Panc1 (cell line): ENCODE measurements around the gene RAD21L1. TPM values are rescaled to one million over a fixed set of nuclear protein-coding genes. Genes with fewer than 3 reads are reported as not detected.

Experiments
- ATAC-seq: fragments of 200-7000 bp; cut with Tn5 transposase; 2 replicates; pipeline ENCODE4 v1.9.1; 2020; ENCODE audit warnings: mild to moderate bottlenecking, moderate library complexity
- BruUV-seq: library from RNA; stranded (reverse); fragments of 400-500 nt; replicated peaks from 2 replicates; lab custom pipeline; 2021; lab: Mats Ljungman, UMichigan
- CTCF ChIA-PET: fragments of 300-600 bp; sonication (Branson Sonifier 250); formaldehyde crosslinking; loops from one replicate; lab custom pipeline; 2022; ENCODE audit warnings: antibody characterized with exemption; lab: Charles Lee
- POLR2A ChIA-PET: fragments of 300-600 bp; sonication (Branson Sonifier 250); formaldehyde crosslinking; loops from one replicate; lab custom pipeline; 2022; ENCODE audit warnings: antibody characterized with exemption; lab: Charles Lee
- DNase-seq: peaks from one replicate; pipeline ENCODE4 v3.0.0-alpha.2; 2010; ENCODE audit warnings: low read depth, low spot score
- H3K27ac ChIP-seq: 2 replicates; pipeline ENCODE4 v1.5.1; 2011; ENCODE audit warnings: mild to moderate bottlenecking, low read length, inconsistent platforms
- H3K27me3 ChIP-seq: fragments of 200-500 bp; sonication (Bioruptor generic); 2 replicates; pipeline ENCODE4 v1.6.0; 2014; ENCODE audit warnings: low read length, inconsistent platforms; ENCODE audit not compliant: control insufficient read depth, insufficient read depth
- H3K36me3 ChIP-seq: fragments of 200-500 bp; sonication (Bioruptor generic); 2 replicates; pipeline ENCODE4 v1.5.1; 2014; ENCODE audit warnings: inconsistent platforms, mild to moderate bottlenecking, low read length, moderate library complexity; ENCODE audit not compliant: control insufficient read depth, insufficient read depth
- H3K4me1 ChIP-seq: 2 replicates; pipeline ENCODE4 v1.5.1; 2011; ENCODE audit warnings: inconsistent platforms, mild to moderate bottlenecking, low read length, moderate library complexity; ENCODE audit not compliant: control insufficient read depth, insufficient read depth
- H3K4me3 ChIP-seq, 2 experiments: 2 replicates each; pipeline ENCODE4 v1.5.1; 2011 to 2012; ENCODE audit warnings: low read depth in 2 of 2, low read length in 2 of 2, mild to moderate bottlenecking in 2 of 2, inconsistent platforms in 1 of 2, moderate library complexity in 1 of 2
- H3K9me3 ChIP-seq: fragments of 200-500 bp; sonication (Bioruptor generic); 2 replicates; pipeline ENCODE4 v1.5.1; 2014; ENCODE audit warnings: low read depth, mild to moderate bottlenecking, inconsistent platforms, low read length, moderate library complexity; ENCODE audit not compliant: control insufficient read depth, insufficient read depth
- CTCF ChIP-seq: fragments of 450-650 bp; IDR thresholded peaks from 2 replicates; pipeline ENCODE4 v1.5.1; 2017; ENCODE audit warnings: mild to moderate bottlenecking
- POLR2AphosphoS5 ChIP-seq: IDR thresholded peaks from 2 replicates; pipeline ENCODE4 v1.6.1; 2012; ENCODE audit warnings: mild to moderate bottlenecking, low read depth, low read length, moderate library complexity
- SIN3A ChIP-seq: IDR thresholded peaks from 2 replicates; pipeline ENCODE4 v1.6.1; 2012; ENCODE audit warnings: low read depth, mild to moderate bottlenecking, low read length, moderate library complexity, borderline replicate concordance; ENCODE audit not compliant: insufficient read depth
- TCF7L2 ChIP-seq: IDR thresholded peaks from 2 replicates; pipeline ENCODE4 v1.6.1; 2011; ENCODE audit warnings: mild to moderate bottlenecking, low read depth, low read length, inconsistent platforms
- in situ Hi-C: cut with HindIII; loops from 2 replicates; pipeline ENCODE4 v1.10.0; 2016; ENCODE audit warnings: low sequenced_read_pairs, low pct_unique_long_range_greater_than_20kb
- intact Hi-C: fragments of 100-400 bp; cut with micrococcal nuclease; formaldehyde crosslinking; loops from one replicate; pipeline ENCODE4 v1.10.0; 2022; ENCODE audit not compliant: unreplicated experiment
- total RNA-seq: library from RNA; stranded (reverse); gene quantifications from one replicate; pipeline ENCODE4 v1.2.1, GENCODE V29; 2021; ENCODE audit not compliant: unreplicated experiment
- TF ChIP-seq, protein P1 (sequence below), 2 experiments: IDR thresholded peaks; 2 replicates each; pipeline ENCODE4 v1.6.1; 2011 to 2012; ENCODE audit warnings: low read depth in 2 of 2, control low read depth in 1 of 2, low read length in 1 of 2, mild to moderate bottlenecking in 1 of 2, moderate library complexity in 1 of 2; ENCODE audit not compliant: insufficient read depth in 1 of 2

Gene RAD21L1
- total RNA-seq, 1 experiment from 2014 or later: 1.0 TPM

GRCh38 chr20:1293641-1294379 is 68.0 kb downstream of the RAD21L1 start:
- CTCF ChIA-PET: no interaction called here

DNA sequence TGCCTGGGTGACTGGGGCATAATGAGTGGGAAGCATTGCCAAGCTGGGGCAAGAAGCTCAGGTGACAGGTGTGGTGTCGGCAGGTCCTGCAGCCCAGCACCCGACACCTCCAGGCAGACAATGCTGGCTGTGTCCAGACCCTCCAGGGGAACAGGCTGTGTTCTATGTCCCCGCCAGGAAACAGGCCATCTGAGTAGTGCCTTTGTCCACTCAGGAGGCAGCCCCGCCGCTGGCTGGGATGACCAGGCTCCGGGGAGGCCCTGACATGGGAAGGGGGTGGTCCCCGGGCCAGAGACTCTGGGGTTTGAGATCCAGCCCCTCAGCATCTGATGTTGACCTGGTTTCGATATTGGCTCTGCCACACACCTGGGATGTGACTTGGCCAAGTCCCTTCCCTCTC is 68.7 kb downstream of the RAD21L1 start:
- ATAC-seq (no peak), DNase-seq (no peak)
- H3K9me3 ChIP-seq: no peaks in the 10 kb centered on the region
- H3K36me3 ChIP-seq: no peaks in the 10 kb centered on the region
- no peaks in the 10 kb centered on the region for H3K4me1 ChIP-seq
- TF ChIP-seq POLR2AphosphoS5 (no peak), TCF7L2 (no peak), SIN3A (no peak)
- TF ChIP-seq, protein P1, sequence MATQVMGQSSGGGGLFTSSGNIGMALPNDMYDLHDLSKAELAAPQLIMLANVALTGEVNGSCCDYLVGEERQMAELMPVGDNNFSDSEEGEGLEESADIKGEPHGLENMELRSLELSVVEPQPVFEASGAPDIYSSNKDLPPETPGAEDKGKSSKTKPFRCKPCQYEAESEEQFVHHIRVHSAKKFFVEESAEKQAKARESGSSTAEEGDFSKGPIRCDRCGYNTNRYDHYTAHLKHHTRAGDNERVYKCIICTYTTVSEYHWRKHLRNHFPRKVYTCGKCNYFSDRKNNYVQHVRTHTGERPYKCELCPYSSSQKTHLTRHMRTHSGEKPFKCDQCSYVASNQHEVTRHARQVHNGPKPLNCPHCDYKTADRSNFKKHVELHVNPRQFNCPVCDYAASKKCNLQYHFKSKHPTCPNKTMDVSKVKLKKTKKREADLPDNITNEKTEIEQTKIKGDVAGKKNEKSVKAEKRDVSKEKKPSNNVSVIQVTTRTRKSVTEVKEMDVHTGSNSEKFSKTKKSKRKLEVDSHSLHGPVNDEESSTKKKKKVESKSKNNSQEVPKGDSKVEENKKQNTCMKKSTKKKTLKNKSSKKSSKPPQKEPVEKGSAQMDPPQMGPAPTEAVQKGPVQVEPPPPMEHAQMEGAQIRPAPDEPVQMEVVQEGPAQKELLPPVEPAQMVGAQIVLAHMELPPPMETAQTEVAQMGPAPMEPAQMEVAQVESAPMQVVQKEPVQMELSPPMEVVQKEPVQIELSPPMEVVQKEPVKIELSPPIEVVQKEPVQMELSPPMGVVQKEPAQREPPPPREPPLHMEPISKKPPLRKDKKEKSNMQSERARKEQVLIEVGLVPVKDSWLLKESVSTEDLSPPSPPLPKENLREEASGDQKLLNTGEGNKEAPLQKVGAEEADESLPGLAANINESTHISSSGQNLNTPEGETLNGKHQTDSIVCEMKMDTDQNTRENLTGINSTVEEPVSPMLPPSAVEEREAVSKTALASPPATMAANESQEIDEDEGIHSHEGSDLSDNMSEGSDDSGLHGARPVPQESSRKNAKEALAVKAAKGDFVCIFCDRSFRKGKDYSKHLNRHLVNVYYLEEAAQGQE (IDR thresholded peaks at IDR 0.05; ENCODE audit: insufficient read depth in 1 of 2, low read depth in 2 of 2, low read length in 1 of 2): no peak
- intact Hi-C loops: no loop called here
- ChIA-PET POLR2A (no interaction called here), CTCF (no interaction called here)
- no TSS peak for BruUV-seq
- no peak overlapping the region for H3K27ac ChIP-seq
- in situ Hi-C loops: no loop called here
- no peaks in the 10 kb centered on the region for H3K27me3 ChIP-seq
- no peak overlapping the region for H3K4me3 ChIP-seq

More at GRCh38 chr20:1293641-1294379, 68.0 kb downstream of the RAD21L1 start:
- no peaks in the 10 kb centered on the region for H3K9me3 ChIP-seq
- POLR2A ChIA-PET: no interaction called here
- no peaks in the 10 kb centered on the region for H3K4me1 ChIP-seq
- intact Hi-C loops (no loop called here), in situ Hi-C loops (no loop called here)
- ATAC-seq (no peak), DNase-seq (no peak)
- BruUV-seq: no TSS peak
- no peaks in the 10 kb centered on the region for H3K27me3 ChIP-seq
- no peaks in the 10 kb centered on the region for H3K36me3 ChIP-seq
- no peak for TF ChIP-seq SIN3A
- TF ChIP-seq POLR2AphosphoS5: no peak
- TF ChIP-seq TCF7L2: no peak
- TF ChIP-seq, protein P1 (IDR thresholded peaks at IDR 0.05; ENCODE audit: insufficient read depth in 1 of 2, low read depth in 2 of 2, low read length in 1 of 2): no peak
- TF ChIP-seq CTCF: no peak
- H3K4me3 ChIP-seq: no peak overlapping the region
- no peak overlapping the region for H3K27ac ChIP-seq
